Measurements from ENCODE around the gene LRRC7.

DNA sequence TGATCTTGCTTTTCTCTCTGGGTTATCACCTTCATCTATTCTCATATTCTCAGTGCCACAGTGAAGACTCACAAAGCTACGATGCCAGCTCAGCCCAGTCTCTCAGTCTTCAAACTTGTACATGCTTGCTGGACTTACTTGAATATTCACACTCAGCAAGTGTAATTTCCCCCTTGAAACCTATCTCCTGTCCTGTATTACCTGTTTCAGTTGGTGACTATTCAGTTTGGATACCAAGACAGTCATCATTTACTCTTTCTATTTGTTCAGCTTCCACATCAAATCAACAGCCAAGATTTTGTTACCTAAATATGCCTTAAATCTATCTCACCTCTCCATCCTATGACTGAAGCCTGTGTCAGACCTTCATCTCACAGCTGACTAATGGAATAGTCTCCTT lies 209.7 kb downstream of the LRRC7 start:
- TF ChIP-seq, protein P1, sequence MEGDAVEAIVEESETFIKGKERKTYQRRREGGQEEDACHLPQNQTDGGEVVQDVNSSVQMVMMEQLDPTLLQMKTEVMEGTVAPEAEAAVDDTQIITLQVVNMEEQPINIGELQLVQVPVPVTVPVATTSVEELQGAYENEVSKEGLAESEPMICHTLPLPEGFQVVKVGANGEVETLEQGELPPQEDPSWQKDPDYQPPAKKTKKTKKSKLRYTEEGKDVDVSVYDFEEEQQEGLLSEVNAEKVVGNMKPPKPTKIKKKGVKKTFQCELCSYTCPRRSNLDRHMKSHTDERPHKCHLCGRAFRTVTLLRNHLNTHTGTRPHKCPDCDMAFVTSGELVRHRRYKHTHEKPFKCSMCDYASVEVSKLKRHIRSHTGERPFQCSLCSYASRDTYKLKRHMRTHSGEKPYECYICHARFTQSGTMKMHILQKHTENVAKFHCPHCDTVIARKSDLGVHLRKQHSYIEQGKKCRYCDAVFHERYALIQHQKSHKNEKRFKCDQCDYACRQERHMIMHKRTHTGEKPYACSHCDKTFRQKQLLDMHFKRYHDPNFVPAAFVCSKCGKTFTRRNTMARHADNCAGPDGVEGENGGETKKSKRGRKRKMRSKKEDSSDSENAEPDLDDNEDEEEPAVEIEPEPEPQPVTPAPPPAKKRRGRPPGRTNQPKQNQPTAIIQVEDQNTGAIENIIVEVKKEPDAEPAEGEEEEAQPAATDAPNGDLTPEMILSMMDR (IDR thresholded peaks at IDR 0.05): no peak
- no peak for TF ChIP-seq EP300 (IDR thresholded peaks at IDR 0.05)
- TF ChIP-seq POLR2A (IDR thresholded peaks at IDR 0.05): no peak

Measured in ovary (tissue), 3 donors.